HAP-1 (cell line): ENCODE data around the gene OR7G1.

Experiments used
- DNase-seq, 2 experiments: peaks; one replicate each; pipeline ENCODE4 v3.0.0-alpha.2; 2016 to 2020; ENCODE audit warnings: low spot score in 2 of 2
- H3K27me3 ChIP-seq: fragments of 250-450 bp; sonication (Bioruptor Pico); 2 replicates; pipeline ENCODE4 v1.5.1; 2020; ENCODE audit warnings: low read depth, mild to moderate bottlenecking, moderate library complexity
- H3K36me3 ChIP-seq: fragments of 250-450 bp; sonication (Bioruptor Pico); replicated peaks from 2 replicates; pipeline ENCODE4 v1.5.1; 2020; ENCODE audit warnings: mild to moderate bottlenecking
- H3K4me1 ChIP-seq: fragments of 250-450 bp; sonication (Bioruptor Pico); 2 replicates; pipeline ENCODE4 v1.5.1; 2020; ENCODE audit warnings: mild to moderate bottlenecking
- H3K4me3 ChIP-seq: fragments of 250-450 bp; sonication (Bioruptor Pico); 2 replicates; pipeline ENCODE4 v1.5.1; 2020; ENCODE audit warnings: mild to moderate bottlenecking, moderate library complexity
- H3K9me3 ChIP-seq: fragments of 250-450 bp; sonication (Bioruptor Pico); 2 replicates; pipeline ENCODE4 v1.5.1; 2020; ENCODE audit warnings: mild to moderate bottlenecking, moderate library complexity
- in situ Hi-C: fragments of 300-500 bp; cut with MboI; formaldehyde crosslinking; loops from 3 replicates; pipeline ENCODE4 v1.14.3; 2020; ENCODE audit warnings: low sequenced_read_pairs, inconsistent platforms, mixed read lengths

OR7G1 gene, protein sequence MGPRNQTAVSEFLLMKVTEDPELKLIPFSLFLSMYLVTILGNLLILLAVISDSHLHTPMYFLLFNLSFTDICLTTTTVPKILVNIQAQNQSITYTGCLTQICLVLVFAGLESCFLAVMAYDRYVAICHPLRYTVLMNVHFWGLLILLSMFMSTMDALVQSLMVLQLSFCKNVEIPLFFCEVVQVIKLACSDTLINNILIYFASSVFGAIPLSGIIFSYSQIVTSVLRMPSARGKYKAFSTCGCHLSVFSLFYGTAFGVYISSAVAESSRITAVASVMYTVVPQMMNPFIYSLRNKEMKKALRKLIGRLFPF

GRCh38 chr19:9115307-9115813, at the start of gene OR7G1:
Gene OR7G1 (minus strand): TSS chr19:9115763. CDS start chr19:9115763, 0 bp downstream.
- Histone ChIP-seq H3K9me3 (no peaks in the 10 kb centered on the region), H3K27me3 (no peaks in the 10 kb centered on the region), H3K4me1 (no peaks in the 10 kb centered on the region), H3K36me3 (no peaks in the 10 kb centered on the region), H3K4me3 (no peak within 1 kb of the TSS)
- in situ Hi-C loops = no loop called here
- no peak for DNase-seq

DNA sequence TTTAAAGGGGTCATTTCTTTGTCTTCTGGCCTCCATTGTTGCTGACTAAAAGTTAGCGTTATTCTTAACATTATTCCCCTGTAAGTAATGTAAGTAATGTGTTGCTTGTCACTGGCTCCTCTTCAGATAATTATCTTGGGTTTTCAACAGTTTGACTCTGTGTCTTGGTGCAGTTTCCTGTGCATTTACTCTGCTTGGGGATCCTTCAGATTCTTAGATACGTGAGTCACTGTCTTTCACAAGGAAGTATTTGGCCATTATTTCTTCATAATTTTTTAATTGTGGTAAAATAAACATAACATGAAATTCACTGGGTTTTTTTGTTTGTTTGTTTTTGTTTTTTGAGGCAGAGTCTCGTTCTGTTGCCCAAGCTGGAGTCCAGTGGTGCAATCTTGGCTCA, 49.7 kb upstream of the OR7G1 start:
- H3K27me3 ChIP-seq = no peaks in the 10 kb centered on the region
- H3K9me3 ChIP-seq = no peaks in the 10 kb centered on the region; the same call in 1 of the 2 replicates
- H3K36me3 ChIP-seq = peaks cover 31% of the 10 kb centered on the region
- H3K4me3 ChIP-seq = no peak overlapping the region
- no peak for DNase-seq
- in situ Hi-C loops = no loop called here
- H3K4me1 ChIP-seq = no peaks in the 10 kb centered on the region

DNA sequence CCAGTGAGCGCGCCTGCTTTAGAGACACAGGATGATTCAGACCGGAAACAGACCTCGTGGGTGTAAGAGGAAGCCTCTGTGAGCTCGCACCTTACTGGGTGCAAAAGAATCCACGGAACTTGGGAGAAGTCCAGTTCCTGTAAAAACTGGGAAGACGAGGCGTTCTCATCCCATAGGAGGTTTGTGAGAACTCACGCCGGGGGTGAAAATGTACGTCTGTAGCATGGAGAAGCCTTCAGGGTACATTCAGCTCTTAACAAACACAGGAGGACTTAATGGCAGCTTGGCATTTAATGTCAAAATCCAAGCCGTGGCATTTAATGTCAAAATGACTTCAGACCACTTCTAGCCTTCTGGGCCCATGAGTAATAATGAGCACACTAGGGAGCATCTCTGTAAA, 45.9 kb upstream of the OR7G1 start:
- peaks cover 67% of the 10 kb centered on the region for H3K36me3 ChIP-seq
- DNase-seq = no peak
- no peak overlapping the region for H3K4me3 ChIP-seq
- H3K27me3 ChIP-seq = no peaks in the 10 kb centered on the region
- in situ Hi-C loops = no loop called here
- no peaks in the 10 kb centered on the region; the same call in 1 of the 2 replicates for H3K9me3 ChIP-seq
- H3K4me1 ChIP-seq = no peaks in the 10 kb centered on the region

DNA sequence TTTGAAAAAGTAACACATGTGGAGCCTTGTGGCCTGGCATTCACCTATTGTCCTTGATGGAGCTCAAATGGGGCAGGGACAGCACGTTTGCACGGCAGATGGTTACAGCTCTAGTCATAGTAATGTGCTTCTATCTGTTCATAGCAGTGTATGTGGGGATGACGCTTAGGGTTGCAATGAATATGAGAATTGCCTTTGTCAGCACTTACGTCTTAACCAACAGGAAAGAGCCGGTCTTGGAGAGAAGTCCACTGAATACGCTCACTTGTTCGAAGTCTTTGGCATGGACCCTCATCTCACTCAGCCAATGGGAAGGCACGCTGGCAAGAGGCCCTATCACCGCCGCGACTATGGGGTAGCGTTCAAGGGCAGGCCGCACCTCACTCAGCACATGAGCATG, 44.3 kb upstream of the OR7G1 start:
- Histone ChIP-seq H3K4me3 (no peak overlapping the region), H3K9me3 (no peaks in the 10 kb centered on the region; the same call in 1 of the 2 replicates), H3K4me1 (no peaks in the 10 kb centered on the region), H3K27me3 (no peaks in the 10 kb centered on the region), H3K36me3 (peaks cover 83% of the 10 kb centered on the region)
- DNase-seq = no peak
- in situ Hi-C loops = no loop called here

DNA sequence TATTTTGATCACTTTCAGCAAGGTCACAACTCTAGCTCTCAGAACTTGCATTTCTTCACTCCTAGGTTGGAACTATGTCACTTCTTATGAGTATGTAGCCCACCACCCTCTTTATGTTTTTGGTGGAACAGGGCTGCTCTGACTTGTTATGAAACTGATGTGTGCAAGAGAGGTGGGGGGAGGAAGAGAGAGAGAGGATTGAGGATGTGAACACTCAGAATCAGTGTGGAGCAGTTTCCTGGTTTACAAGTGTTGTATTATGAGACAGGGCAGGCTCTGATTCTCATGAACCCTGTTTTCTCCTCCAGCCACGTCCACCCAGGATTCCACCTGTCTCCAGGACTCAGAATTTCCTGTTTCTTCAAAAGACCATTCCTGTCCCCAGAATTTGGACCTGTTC, 40.7 kb upstream of the OR7G1 start:
- H3K4me3 ChIP-seq = no peak overlapping the region
- peaks cover 8% of the 10 kb centered on the region for H3K9me3 ChIP-seq
- no peaks in the 10 kb centered on the region for H3K4me1 ChIP-seq
- in situ Hi-C loops = no loop called here
- DNase-seq = no peak
- no peaks in the 10 kb centered on the region for H3K27me3 ChIP-seq
- peaks cover 77% of the 10 kb centered on the region for H3K36me3 ChIP-seq

DNA sequence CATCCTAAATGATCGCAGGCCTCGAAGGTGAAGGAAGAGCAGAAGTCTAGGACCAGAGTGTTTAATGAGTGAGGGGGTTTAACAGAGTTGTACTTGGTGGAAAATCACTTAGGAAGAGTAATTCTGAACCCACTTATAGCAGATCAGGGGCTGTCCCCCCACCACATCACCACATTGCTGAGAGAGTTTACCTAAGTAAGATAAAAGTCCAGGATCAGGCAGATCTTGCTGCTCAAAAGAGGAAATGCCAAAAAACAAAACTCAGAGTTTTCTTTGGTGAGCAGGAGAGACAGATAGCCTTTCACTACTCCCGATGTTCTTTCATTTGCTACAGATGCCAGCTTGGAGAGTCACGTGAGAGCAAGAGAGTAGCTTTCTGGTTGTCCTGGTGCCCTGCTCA, 40.0 kb upstream of the OR7G1 start:
- H3K36me3 ChIP-seq = peaks cover 69% of the 10 kb centered on the region
- in situ Hi-C loops = no loop called here
- no peaks in the 10 kb centered on the region for H3K27me3 ChIP-seq
- peaks cover 9% of the 10 kb centered on the region for H3K9me3 ChIP-seq
- DNase-seq = no peak
- no peaks in the 10 kb centered on the region for H3K4me1 ChIP-seq
- no peak overlapping the region for H3K4me3 ChIP-seq

DNA sequence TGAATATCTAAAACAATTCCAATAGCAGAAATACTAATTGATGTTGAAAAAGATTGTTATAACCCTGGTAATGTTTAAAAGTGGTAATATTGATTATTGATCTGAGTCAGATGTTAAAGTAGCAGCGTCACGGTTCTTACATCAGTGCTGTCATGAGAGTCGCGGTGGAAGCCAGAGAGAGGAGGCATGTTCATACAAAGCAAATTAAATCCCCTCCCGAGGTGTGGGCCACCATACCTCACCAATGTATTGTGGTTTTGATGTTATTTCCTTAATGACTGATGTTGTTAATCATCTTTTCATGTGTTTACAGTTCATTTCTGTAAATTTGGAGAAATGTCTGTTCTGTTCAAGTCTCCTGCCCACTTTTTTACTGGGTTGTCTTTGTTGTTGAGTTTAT, 35.8 kb upstream of the OR7G1 start:
- H3K36me3 ChIP-seq = peaks cover 29% of the 10 kb centered on the region
- H3K4me1 ChIP-seq = no peaks in the 10 kb centered on the region
- H3K4me3 ChIP-seq = no peak overlapping the region
- peaks cover 15% of the 10 kb centered on the region for H3K9me3 ChIP-seq
- in situ Hi-C loops = no loop called here
- no peak for DNase-seq
- no peaks in the 10 kb centered on the region for H3K27me3 ChIP-seq

GRCh38 chr19:9150650-9151049, 35.1 kb upstream of the OR7G1 start:
- H3K36me3 ChIP-seq = peaks cover 23% of the 10 kb centered on the region
- H3K4me3 ChIP-seq = no peak overlapping the region
- no peak for DNase-seq
- in situ Hi-C loops = no loop called here
- no peaks in the 10 kb centered on the region for H3K27me3 ChIP-seq
- H3K4me1 ChIP-seq = no peaks in the 10 kb centered on the region
- H3K9me3 ChIP-seq = peaks cover 19% of the 10 kb centered on the region

- Histone ChIP-seq H3K36me3 (peaks cover 23% of the 10 kb centered on the region), H3K27me3 (no peaks in the 10 kb centered on the region), H3K4me3 (no peak overlapping the region), H3K4me1 (no peaks in the 10 kb centered on the region), H3K9me3 (peaks cover 26% of the 10 kb centered on the region)
- in situ Hi-C loops = no loop called here
- DNase-seq = no peak
Observed at GRCh38 chr19:9149997-9150396, 34.4 kb upstream of the OR7G1 start.

DNA sequence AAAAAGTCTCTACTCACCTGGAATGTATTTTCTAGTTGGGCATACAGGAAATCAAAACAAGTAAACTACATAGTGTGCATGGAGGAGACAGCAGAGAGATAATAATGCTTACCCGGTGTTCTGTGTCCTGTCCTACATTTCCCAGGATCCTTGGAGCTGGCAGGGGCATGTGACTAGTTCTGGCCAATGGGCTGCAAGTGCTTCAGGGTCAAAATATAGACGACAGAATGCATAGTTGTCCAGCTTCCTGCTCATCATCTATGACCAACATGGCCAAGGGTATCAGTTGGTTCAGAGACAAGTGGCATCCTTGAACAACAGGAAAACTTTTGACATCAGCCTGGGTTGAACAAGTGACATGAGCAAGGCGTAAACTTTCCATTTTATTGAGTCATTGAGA, 33.1 kb upstream of the OR7G1 start:
- in situ Hi-C loops = no loop called here
- H3K9me3 ChIP-seq = peaks cover 32% of the 10 kb centered on the region
- DNase-seq = no peak
- no peaks in the 10 kb centered on the region for H3K4me1 ChIP-seq
- H3K36me3 ChIP-seq = peaks cover 12% of the 10 kb centered on the region
- no peaks in the 10 kb centered on the region for H3K27me3 ChIP-seq
- no peak overlapping the region for H3K4me3 ChIP-seq

DNA sequence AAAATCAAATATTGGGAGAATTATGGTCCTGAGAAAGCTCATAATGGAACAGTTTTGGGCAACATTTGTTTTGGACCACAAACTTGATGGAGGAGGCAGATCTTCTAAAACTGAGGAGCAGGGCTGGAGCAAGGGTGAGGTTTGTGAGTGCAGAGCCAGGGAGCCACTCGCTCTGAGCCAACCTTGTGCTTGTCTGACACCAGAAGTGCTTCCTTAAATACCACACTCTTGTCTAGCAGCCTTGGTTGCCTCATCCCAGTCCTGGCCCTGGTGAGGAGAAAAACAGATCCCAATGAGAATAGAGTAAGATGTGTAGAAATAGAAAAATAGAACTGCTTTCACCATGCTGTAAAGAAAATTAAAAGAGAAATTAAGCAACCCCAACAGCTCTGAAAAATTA, 31.3 kb upstream of the OR7G1 start:
- in situ Hi-C loops = no loop called here
- no peak for DNase-seq
- Histone ChIP-seq H3K36me3 (peaks cover 12% of the 10 kb centered on the region), H3K4me3 (no peak overlapping the region), H3K9me3 (peaks cover 30% of the 10 kb centered on the region), H3K27me3 (no peaks in the 10 kb centered on the region), H3K4me1 (no peaks in the 10 kb centered on the region)

- Histone ChIP-seq H3K9me3 (peaks cover 26% of the 10 kb centered on the region), H3K27me3 (no peaks in the 10 kb centered on the region), H3K36me3 (peaks cover 14% of the 10 kb centered on the region), H3K4me1 (peaks cover 3% of the 10 kb centered on the region), H3K4me3 (no peak overlapping the region)
- DNase-seq = no peak
- in situ Hi-C loops = no loop called here
Observed at GRCh38 chr19:9144920-9145319, 29.4 kb upstream of the OR7G1 start.

GRCh38 chr19:9140159-9140874, 24.8 kb upstream of the OR7G1 start, which contains the start of gene ZNF317:
Gene ZNF317 (plus strand): TSS chr19:9140397. CDS start chr19:9156017, 15,620 bp downstream.
- in situ Hi-C loops = no loop called here
- Histone ChIP-seq H3K4me1 (peaks cover 7% of the 10 kb centered on the region), H3K4me3 (peak within 1 kb of the TSS; percentile 95)

DNA sequence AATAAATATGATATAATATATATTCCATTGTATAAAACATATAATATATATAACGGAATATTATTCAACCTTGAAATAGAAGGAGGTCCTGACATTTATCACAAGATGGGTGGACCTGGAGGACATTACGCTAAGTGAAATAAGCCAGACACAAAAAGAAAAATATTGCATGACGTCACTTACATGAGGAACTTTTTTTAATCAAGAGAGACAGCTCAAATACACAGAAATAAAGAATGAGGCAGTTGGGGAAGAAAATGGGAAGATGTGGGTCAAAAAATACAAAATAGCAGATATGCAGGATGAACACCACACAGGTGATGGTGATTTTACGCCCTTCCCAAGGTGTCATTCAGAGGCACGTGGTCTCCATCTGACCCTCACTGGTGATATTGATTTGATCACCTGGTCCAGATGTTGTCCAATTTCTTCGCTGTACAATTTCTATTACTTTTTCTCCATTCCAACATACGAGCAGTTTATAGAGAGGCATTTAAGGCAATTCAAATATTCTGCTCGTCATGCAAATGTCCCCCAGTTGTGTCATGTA, 24.1 kb upstream of the OR7G1 start:
- in situ Hi-C loops = no loop called here
- peaks cover 7% of the 10 kb centered on the region for H3K4me1 ChIP-seq
- DNase-seq = no peak

More at GRCh38 chr19:9140159-9140874, 24.8 kb upstream of the OR7G1 start, which contains the start of gene ZNF317:
- Histone ChIP-seq H3K27me3 (no peaks in the 10 kb centered on the region), H3K9me3 (peaks cover 12% of the 10 kb centered on the region), H3K36me3 (peaks cover 10% of the 10 kb centered on the region)
- peak; percentile 83 to 93 for DNase-seq

More for the DNA sequence above, 24.1 kb upstream of the OR7G1 start:
- peak overlapping the region; percentile 95 for H3K4me3 ChIP-seq
- H3K27me3 ChIP-seq = no peaks in the 10 kb centered on the region
- H3K9me3 ChIP-seq = peaks cover 7% of the 10 kb centered on the region
- peaks cover 7% of the 10 kb centered on the region for H3K36me3 ChIP-seq
